ENCODE results near the gene AHNAK2. TPM values are rescaled to one million over a fixed set of nuclear protein-coding genes. Genes with fewer than 3 reads are reported as not detected.

Gene AHNAK2
- total RNA-seq, 1 donor from 2014 or later = 2.0 TPM

GRCh38 chr14:104895207-104895785 is 82.9 kb downstream of the AHNAK2 start:
- H3K4me3 Mint-ChIP-seq = no peak overlapping the region
- H3K4me1 Mint-ChIP-seq (ENCODE audit: unreplicated experiment) = peaks cover 6% of the 10 kb centered on the region
- no peak for TF ChIP-seq CTCF (conservative IDR thresholded peaks at IDR 0.05)
- H3K9me3 Mint-ChIP-seq = no peaks in the 10 kb centered on the region
- no peak for DNase-seq (ENCODE audit: extremely low spot score, unreplicated experiment)
- H3K27me3 Mint-ChIP-seq = peaks cover 7% of the 10 kb centered on the region
- H3K36me3 Mint-ChIP-seq = no peaks in the 10 kb centered on the region
- no peak overlapping the region for H3K27ac Mint-ChIP-seq

GRCh38 chr14:104894331-104895206 is 83.6 kb downstream of the AHNAK2 start:
- H3K27ac Mint-ChIP-seq = no peak overlapping the region
- DNase-seq (ENCODE audit: extremely low spot score, unreplicated experiment) = no peak
- no peak for TF ChIP-seq CTCF (conservative IDR thresholded peaks at IDR 0.05)
- no peaks in the 10 kb centered on the region for H3K27me3 Mint-ChIP-seq
- no peaks in the 10 kb centered on the region for H3K9me3 Mint-ChIP-seq
- no peak overlapping the region for H3K4me3 Mint-ChIP-seq
- H3K36me3 Mint-ChIP-seq = no peaks in the 10 kb centered on the region
- H3K4me1 Mint-ChIP-seq (ENCODE audit: unreplicated experiment) = peaks cover 6% of the 10 kb centered on the region

- peak; percentile 68 for DNase-seq (ENCODE audit: extremely low spot score, unreplicated experiment)
- Mint-ChIP-seq H3K4me1 (ENCODE audit: unreplicated experiment) (peaks cover 6% of the 10 kb centered on the region), H3K9me3 (no peaks in the 10 kb centered on the region), H3K27ac (no peak overlapping the region), H3K36me3 (no peaks in the 10 kb centered on the region), H3K27me3 (no peaks in the 10 kb centered on the region), H3K4me3 (no peak overlapping the region)
- no peak for TF ChIP-seq CTCF (conservative IDR thresholded peaks at IDR 0.05)
These were observed 84.6 kb downstream of the AHNAK2 start for GRCh38 chr14:104893435-104894207.

DNA sequence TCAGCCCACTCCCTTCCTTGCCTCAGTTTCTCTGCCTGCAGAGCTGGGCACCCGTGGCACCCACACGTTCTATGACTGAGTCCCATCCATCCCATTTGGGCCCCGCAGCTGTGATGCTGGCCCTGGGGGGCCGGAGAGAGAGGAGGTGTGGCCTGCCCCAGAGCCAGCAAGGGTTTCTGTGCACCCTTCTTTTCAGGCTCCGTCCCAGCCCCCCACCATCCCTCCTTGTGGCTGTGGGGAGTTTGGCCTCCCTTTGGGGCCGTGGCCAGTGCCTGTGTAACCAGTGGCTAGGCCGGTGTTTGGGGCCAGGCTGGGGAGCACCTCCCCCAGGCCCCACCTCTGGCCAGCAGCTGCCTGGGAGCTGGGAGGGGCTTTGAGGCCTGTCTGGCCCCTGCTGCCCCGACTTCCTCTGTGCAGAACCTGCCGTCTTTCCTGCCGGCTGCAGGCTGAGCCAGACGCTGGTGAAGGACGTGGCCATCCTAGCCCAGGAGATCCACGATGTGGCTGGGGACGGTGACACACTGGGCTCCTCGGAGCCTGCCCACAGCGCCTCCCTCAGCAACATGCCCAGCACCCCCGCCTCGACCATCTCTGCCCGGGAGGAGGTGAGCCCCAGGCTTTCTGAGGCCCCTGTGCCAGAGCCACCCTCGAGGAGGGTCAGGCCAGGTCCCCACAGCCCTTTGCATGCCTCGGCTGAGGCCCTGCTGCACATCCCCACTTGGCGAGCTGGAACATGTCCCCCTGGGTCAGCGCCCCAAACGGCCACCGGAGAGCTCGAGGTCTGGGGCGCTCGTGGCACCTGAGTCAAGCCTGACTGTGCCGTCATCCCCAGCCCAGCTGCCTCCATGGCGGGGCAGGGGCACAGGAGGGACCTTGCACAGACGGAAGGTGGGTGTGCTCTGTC is 85.4 kb downstream of the AHNAK2 start:
- H3K9me3 Mint-ChIP-seq = no peaks in the 10 kb centered on the region
- H3K36me3 Mint-ChIP-seq = no peaks in the 10 kb centered on the region
- TF ChIP-seq CTCF (conservative IDR thresholded peaks at IDR 0.05) = no peak
- H3K27ac Mint-ChIP-seq = no peak overlapping the region
- DNase-seq (ENCODE audit: extremely low spot score, unreplicated experiment) = no peak
- peaks cover 6% of the 10 kb centered on the region for H3K4me1 Mint-ChIP-seq (ENCODE audit: unreplicated experiment)
- H3K27me3 Mint-ChIP-seq = no peaks in the 10 kb centered on the region
- no peak overlapping the region for H3K4me3 Mint-ChIP-seq
